Cardiac muscle cell (in vitro differentiated cells and primary cell): ENCODE results near the gene LYPD6B. TPM values are rescaled to one million over a fixed set of nuclear protein-coding genes. Genes with fewer than 3 reads are reported as not detected.

Source experiments
- DNase-seq, 2 donors: peaks; one replicate each; pipeline versions ENCODE4 v3.0.0 to v3.0.0-alpha.2; 2010 to 2017; ENCODE audit warnings: low read depth in 1 of 2, low spot score in 1 of 2
- H3K27ac ChIP-seq: fragments of 200-600 bp; sonication (generic); 2 replicates; pipeline ENCODE4 v1.5.1; 2016
- H3K27me3 ChIP-seq: fragments of 200-600 bp; sonication (generic); 2 replicates; pipeline ENCODE4 v1.6.0; 2016; ENCODE audit warnings: control low read depth
- H3K36me3 ChIP-seq: fragments of 200-600 bp; sonication (generic); 2 replicates; pipeline ENCODE4 v1.5.1; 2016; ENCODE audit warnings: control low read depth
- H3K4me1 ChIP-seq: fragments of 200-600 bp; sonication (generic); 2 replicates; pipeline ENCODE4 v1.8.1; 2017; ENCODE audit warnings: low read depth, mild to moderate bottlenecking, mixed run types
- H3K4me3 ChIP-seq: fragments of 200-600 bp; sonication (generic); 2 replicates; pipeline ENCODE4 v1.5.1; 2016; ENCODE audit warnings: mild to moderate bottlenecking
- H3K9me3 ChIP-seq: fragments of 200-600 bp; sonication (generic); 2 replicates; pipeline ENCODE4 v1.5.1; 2017; ENCODE audit warnings: low read depth, mild to moderate bottlenecking, control low read depth
- CTCF ChIP-seq: IDR thresholded peaks from 2 replicates; pipeline ENCODE4 v1.5.1; 2012; ENCODE audit warnings: low read depth, mild to moderate bottlenecking, low read length
- polyA plus RNA-seq: library from polyadenylated mRNA; unstranded; fragments of >200 nt; fragmentation: Nextera tagmentation; extraction: Ambion mirVana; gene quantifications from 2 replicates; pipeline ENCODE4 v1.2.1, GENCODE V29; 2016
- total RNA-seq: library from RNA; depleted of rRNA; stranded (reverse); fragments of >200 nt; gene quantifications from 2 replicates; pipeline ENCODE4 v1.2.3, GENCODE V29; 2016

LYPD6B gene
- total and polyA plus RNA-seq, 2 experiments from 2014 or later, result 1.6 to 5.7 TPM

DNA sequence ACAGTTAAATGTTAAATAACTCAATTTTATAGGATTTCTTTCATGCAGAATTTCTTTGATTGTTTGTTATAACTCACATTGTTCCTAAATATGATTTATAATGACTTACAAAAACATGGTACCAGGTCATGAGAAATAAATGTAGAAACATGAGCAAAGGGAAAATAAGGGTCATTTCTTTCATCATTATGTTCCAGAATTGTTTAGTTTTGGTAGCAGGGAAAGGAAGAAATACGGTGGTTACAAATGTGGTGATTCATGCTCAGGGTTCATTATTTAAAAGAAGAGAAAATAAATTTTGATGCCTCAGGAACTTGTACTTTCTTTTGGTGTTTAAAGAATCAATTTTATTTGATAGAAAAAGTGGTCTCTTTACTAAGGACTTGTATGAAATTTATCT is 4.4 kb downstream of the LYPD6B start:
- no peaks in the 10 kb centered on the region for H3K9me3 ChIP-seq
- TF ChIP-seq CTCF, result no peak

GRCh38 chr2:149044500-149044899 is 6.0 kb downstream of the LYPD6B start:
- Histone ChIP-seq H3K4me1 (no peaks in the 10 kb centered on the region), H3K27me3 (no peaks in the 10 kb centered on the region), H3K36me3 (no peaks in the 10 kb centered on the region), H3K4me3 (no peak overlapping the region), H3K9me3 (no peaks in the 10 kb centered on the region), H3K27ac (no peak overlapping the region)
- DNase-seq, result no peak
- no peak for TF ChIP-seq CTCF

More for the DNA sequence above, 4.4 kb downstream of the LYPD6B start:
- no peak for DNase-seq
- no peak overlapping the region for H3K27ac ChIP-seq
- H3K27me3 ChIP-seq, result peaks cover under 1% of the 10 kb centered on the region
- no peaks in the 10 kb centered on the region for H3K36me3 ChIP-seq
- H3K4me1 ChIP-seq, result no peaks in the 10 kb centered on the region
- H3K4me3 ChIP-seq, result no peak overlapping the region

DNA sequence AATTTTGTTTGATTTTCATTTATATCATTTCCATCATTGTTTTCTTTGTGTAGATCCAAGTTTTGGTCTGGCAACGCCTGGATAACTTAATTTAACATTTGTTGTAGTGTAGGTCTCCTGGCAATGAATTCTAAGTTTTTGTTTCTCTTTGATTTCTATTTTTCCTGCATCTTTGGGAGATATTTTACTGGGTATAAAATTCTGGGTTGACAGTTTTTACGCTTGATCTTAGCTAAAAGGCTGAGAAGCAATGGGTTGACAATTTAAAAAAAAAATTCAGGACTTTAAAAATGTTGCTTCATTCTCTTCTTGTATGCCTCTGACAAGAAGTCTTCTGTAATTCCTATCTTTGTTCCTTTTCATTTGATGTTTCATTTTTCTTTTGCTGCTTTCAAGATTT is 8.6 kb downstream of the LYPD6B start:
- Histone ChIP-seq H3K27me3 (no peaks in the 10 kb centered on the region), H3K4me3 (no peak overlapping the region), H3K36me3 (no peaks in the 10 kb centered on the region), H3K9me3 (no peaks in the 10 kb centered on the region), H3K27ac (no peak overlapping the region), H3K4me1 (no peaks in the 10 kb centered on the region)
- no peak for DNase-seq
- TF ChIP-seq CTCF, result no peak

GRCh38 chr2:149049142-149049541 is 10.6 kb downstream of the LYPD6B start:
- no peak for TF ChIP-seq CTCF

DNA sequence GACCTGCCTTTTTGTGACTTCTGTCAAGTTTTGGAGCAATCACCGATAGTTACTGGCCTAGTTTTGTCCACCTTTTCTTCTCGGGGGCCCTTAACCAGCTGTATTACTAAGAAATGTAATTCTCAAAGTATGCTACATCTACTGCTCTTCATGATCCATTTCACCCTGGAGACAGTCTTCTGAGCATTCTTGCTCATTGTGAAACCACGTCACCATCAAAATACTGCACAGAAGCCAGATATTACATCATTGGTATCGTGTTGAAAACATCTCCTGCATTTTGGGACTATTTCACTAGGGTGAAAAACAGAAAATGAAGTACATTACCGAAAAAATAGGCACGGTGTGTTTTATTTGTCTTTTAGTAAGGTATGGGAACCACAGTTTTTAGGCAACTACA is 11.7 kb downstream of the LYPD6B start:
- peak in 1 of 2 donors; percentile 52 for DNase-seq
- no peak overlapping the region for H3K27ac ChIP-seq

More at GRCh38 chr2:149049142-149049541, 10.6 kb downstream of the LYPD6B start:
- no peak for DNase-seq
- Histone ChIP-seq H3K4me1 (no peaks in the 10 kb centered on the region), H3K27ac (no peak overlapping the region), H3K4me3 (no peak overlapping the region), H3K36me3 (no peaks in the 10 kb centered on the region), H3K27me3 (no peaks in the 10 kb centered on the region), H3K9me3 (no peaks in the 10 kb centered on the region)

More for the DNA sequence above, 11.7 kb downstream of the LYPD6B start:
- H3K4me3 ChIP-seq, result no peak overlapping the region
- TF ChIP-seq CTCF, result no peak
- no peaks in the 10 kb centered on the region for H3K9me3 ChIP-seq
- no peaks in the 10 kb centered on the region for H3K4me1 ChIP-seq
- H3K36me3 ChIP-seq, result no peaks in the 10 kb centered on the region
- no peaks in the 10 kb centered on the region for H3K27me3 ChIP-seq
